Gastroesophageal sphincter (tissue), 3 donors: ENCODE results near the gene SLC5A9.

Experiments used
- CTCF ChIP-seq, 4 experiments: fragments of 200-600 bp in 2 of 4; fragments of 450-650 bp in 2 of 4; sonication (generic) in 1 of 4; IDR thresholded peaks; one replicate each; pipeline ENCODE4 v1.5.1; 2017 to 2019; ENCODE audit warnings: antibody characterized with exemption in 4 of 4, mild to moderate bottlenecking in 2 of 4, moderate library complexity in 2 of 4
- EP300 ChIP-seq: sonication (generic); formaldehyde crosslinking; IDR thresholded peaks from one replicate; pipeline ENCODE4 v1.6.1; 2017; ENCODE audit warnings: antibody characterized with exemption, mild to moderate bottlenecking
- POLR2A ChIP-seq, 2 donors: fragments of 450-650 bp; IDR thresholded peaks; one replicate each; pipeline ENCODE4 v1.6.1; 2017; ENCODE audit warnings: antibody characterized with exemption in 2 of 2, mild to moderate bottlenecking in 2 of 2, moderate library complexity in 1 of 2
- POLR2AphosphoS5 ChIP-seq: sonication (generic); formaldehyde crosslinking; IDR thresholded peaks from one replicate; pipeline ENCODE4 v1.6.1; 2017; ENCODE audit warnings: antibody characterized with exemption

GRCh38 chr1:48232722-48233121 lies 10.2 kb downstream of the SLC5A9 start:
- TF ChIP-seq CTCF (IDR thresholded peaks at IDR 0.05) (no peak), POLR2A (IDR thresholded peaks at IDR 0.05) (no peak), POLR2AphosphoS5 (no peak), EP300 (no peak)
